K562 (cell line): ENCODE measurements around the gene ARHGEF7. TPM values are rescaled to one million over a fixed set of nuclear protein-coding genes. Genes with fewer than 3 reads are reported as not detected.

Source experiments
- ATAC-seq: fragments of 200-7000 bp; cut with Tn5 transposase; 3 replicates; pipeline ENCODE4 v1.9.1; 2020; ENCODE audit warnings: moderate library complexity
- BruUV-seq: library from RNA; stranded (reverse); fragments of 400-500 nt; replicated peaks from 2 replicates; lab custom pipeline; 2021; lab: Mats Ljungman, UMichigan
- CTCF ChIA-PET: fragments of 300-600 bp; formaldehyde crosslinking; extraction: SDS; loops from one replicate; lab custom pipeline; 2021; ENCODE audit warnings: low intra/inter-chr PET ratio; lab: Yijun Ruan, JAX
- POLR2A ChIA-PET: fragments of 300-600, 350-650 bp; sonication (Branson Sonifier 250); formaldehyde crosslinking; extraction: SDS; loops from one replicate; lab custom pipeline; 2021; ENCODE audit warnings: antibody characterized with exemption, inconsistent platforms; lab: Yijun Ruan, JAX
- DNase-seq, 4 experiments: peaks; one replicate each; pipeline versions ENCODE4 v3.0.0 to v3.0.0-alpha.2; 2011 to 2018; ENCODE audit warnings: low spot score in 3 of 4, mixed read lengths in 3 of 4; ENCODE audit errors: extremely low read depth in 1 of 4
- FAIRE-seq: peaks from 2 replicates; lab custom pipeline; 2011; peaks lifted over from hg19 to GRCh38; lab: Jason Lieb, UNC
- H2AFZ ChIP-seq: 2 replicates; pipeline ENCODE4 v1.6.0; 2011; ENCODE audit warnings: low read depth, low read length, control low read depth, inconsistent platforms
- H3K27ac ChIP-seq: fragments of 200-600 bp; 3 replicates; pipeline ENCODE4 v1.8.0; 2011; ENCODE audit warnings: low read depth, mild to moderate bottlenecking, control low read depth, inconsistent platforms, low read length, moderate library complexity, mixed read lengths; ENCODE audit errors: extremely low read depth
- H3K27me3 ChIP-seq, 2 experiments: fragments of 300-600 bp in 1 of 2; 2 replicates in 1 of 2; 3 replicates in 1 of 2; pipeline versions ENCODE4 v1.6.0 to v1.8.0; 2011; ENCODE audit warnings: inconsistent platforms in 2 of 2, low read length in 2 of 2, mild to moderate bottlenecking in 1 of 2, mixed read lengths in 1 of 2, moderate library complexity in 1 of 2; ENCODE audit not compliant: control insufficient read depth in 2 of 2, insufficient read depth in 2 of 2
- H3K36me3 ChIP-seq: fragments of 300-600 bp; 3 replicates; pipeline ENCODE4 v1.8.0; 2011; ENCODE audit warnings: mild to moderate bottlenecking, low read length, inconsistent platforms; ENCODE audit not compliant: control insufficient read depth, insufficient read depth
- H3K4me1 ChIP-seq, 2 experiments: fragments of 200-600 bp in 1 of 2; replicated peaks in 1 of 2; 2 replicates in 1 of 2; 3 replicates in 1 of 2; pipeline versions ENCODE4 v1.5.1 to v1.8.0; 2011; ENCODE audit warnings: inconsistent platforms in 2 of 2, low read length in 2 of 2, mild to moderate bottlenecking in 1 of 2, mixed read lengths in 1 of 2, moderate library complexity in 1 of 2; ENCODE audit not compliant: control insufficient read depth in 2 of 2, insufficient read depth in 2 of 2
- H3K4me2 ChIP-seq: 2 replicates; pipeline ENCODE4 v1.6.1; 2011; ENCODE audit warnings: low read length, control low read depth, inconsistent platforms, mixed read lengths; ENCODE audit not compliant: insufficient read depth
- H3K4me3 ChIP-seq: fragments of 200-600 bp; sonication (generic), shearing (Covaris generic); 2 replicates; pipeline ENCODE4 v1.5.1; 2016; ENCODE audit warnings: control low read depth, inconsistent platforms
- H3K79me2 ChIP-seq: fragments of 200-600 bp; 3 replicates; pipeline ENCODE4 v1.8.0; 2011; ENCODE audit warnings: low read length, inconsistent platforms; ENCODE audit not compliant: control insufficient read depth, insufficient read depth
- H3K9ac ChIP-seq, 2 experiments: 2 replicates each; pipeline versions ENCODE4 v1.6.0 to v1.6.1; 2011; ENCODE audit warnings: low read depth in 2 of 2, low read length in 2 of 2, control low read depth in 1 of 2, inconsistent platforms in 1 of 2, mild to moderate bottlenecking in 1 of 2, mixed read lengths in 1 of 2; ENCODE audit not compliant: insufficient read depth in 1 of 2
- H3K9me1 ChIP-seq: one replicate; pipeline ENCODE4 v1.6.0; 2011; ENCODE audit warnings: inconsistent platforms, mild to moderate bottlenecking, low read length, moderate library complexity; ENCODE audit not compliant: control insufficient read depth, insufficient read depth
- H3K9me3 ChIP-seq: replicated peaks from 2 replicates; pipeline ENCODE4 v1.5.1; 2011; ENCODE audit warnings: low read depth, low read length, inconsistent platforms; ENCODE audit not compliant: control insufficient read depth, insufficient read depth
- H4K20me1 ChIP-seq: replicated peaks from 2 replicates; pipeline ENCODE4 v1.6.1; 2011; ENCODE audit warnings: low read length, inconsistent platforms, mixed read lengths; ENCODE audit not compliant: control insufficient read depth, insufficient read depth
- FOSL1 ChIP-seq: fragments of 200-800 bp; sonication (Bioruptor generic); conservative IDR thresholded peaks from 2 replicates; pipeline ENCODE4 v1.6.1; 2016; ENCODE audit warnings: missing genetic modification characterization, missing compliant biosample characterization
- HCFC1 ChIP-seq: IDR thresholded peaks from 2 replicates; pipeline ENCODE4 v1.6.1; 2012; ENCODE audit warnings: low read depth, low read length, improper control_type of control experiment
- KDM1A ChIP-seq, 2 experiments: fragments of 450-650 bp; IDR thresholded peaks; 2 replicates each; pipeline ENCODE4 v1.6.1; 2016; ENCODE audit warnings: mild to moderate bottlenecking in 2 of 2
- POLR2A ChIP-seq: fragments of 450-650 bp; conservative IDR thresholded peaks from 2 replicates; pipeline ENCODE4 v1.6.1; 2016
- PYGO2 ChIP-seq: fragments of 450-650 bp; IDR thresholded peaks from 2 replicates; pipeline ENCODE4 v1.6.1; 2016; ENCODE audit warnings: mild to moderate bottlenecking, missing genetic modification characterization, moderate library complexity, missing compliant biosample characterization
- SOX6 ChIP-seq: fragments of 450-650 bp; IDR thresholded peaks from 2 replicates; pipeline ENCODE4 v1.6.1; 2014; ENCODE audit warnings: mild to moderate bottlenecking
- WGBS: fragments of 100-300 bp; shearing (Covaris generic); methylation state at CpG from one replicate; pipeline ENCODE4 v1.1.6; 2016; ENCODE audit warnings: low coverage, mixed read lengths; ENCODE audit not compliant: insufficient coverage; ENCODE audit errors: missing lambda C conversion rate; 5-methylcytosine and 5-hydroxymethylcytosine counted together
- in situ Hi-C: fragments of 300-500 bp; cut with MboI; formaldehyde crosslinking; loops from 4 replicates; pipeline ENCODE4 v1.15.0; 2018; ENCODE audit warnings: inconsistent platforms, mixed read lengths
- intact Hi-C: fragments of 100-400 bp; cut with micrococcal nuclease; formaldehyde crosslinking; loops from 2 replicates; pipeline ENCODE4 v1.14.2; 2022
- polyA plus RNA-seq, 8 experiments: library from polyadenylated mRNA; depleted of rRNA in 4 of 8; stranded (reverse) in 5 of 8; unstranded in 3 of 8; fragments of >200 nt; fragmentation: Nextera tagmentation in 2 of 8; fragmentation: Illumina TruSeq in 1 of 8; extraction: Ambion mirVana in 2 of 8; extraction: Trizol in 1 of 8; gene quantifications; 2 replicates each; pipeline versions ENCODE4 v1.2.1 to v1.2.3, GENCODE V29; 2011 to 2014; ENCODE audit warnings: inconsistent platforms in 1 of 8, missing spikeins in 1 of 8
- total RNA-seq, 7 experiments: library from RNA; depleted of rRNA in 6 of 7; stranded (reverse); fragments of >200 nt in 6 of 7; fragmentation: Illumina TruSeq in 2 of 7; extraction: Trizol in 2 of 7; gene quantifications; 2 replicates each; pipeline versions ENCODE4 v1.2.1 to v1.2.3, GENCODE V29; 2011 to 2021; ENCODE audit warnings: low replicate concordance in 1 of 7
- TF ChIP-seq, protein P1 (sequence below): sonication (generic); formaldehyde crosslinking; IDR thresholded peaks from 2 replicates; pipeline ENCODE4 v1.9.0; 2022; ENCODE audit warnings: mild to moderate bottlenecking, missing genetic modification reagents

The ARHGEF7 gene
- total and polyA plus RNA-seq, 9 of the 15 experiments (the other 6 are each of a cell fraction or from before 2014, with no cell fraction given): 2.1 to 26.8 (median 17.5) TPM

DNA sequence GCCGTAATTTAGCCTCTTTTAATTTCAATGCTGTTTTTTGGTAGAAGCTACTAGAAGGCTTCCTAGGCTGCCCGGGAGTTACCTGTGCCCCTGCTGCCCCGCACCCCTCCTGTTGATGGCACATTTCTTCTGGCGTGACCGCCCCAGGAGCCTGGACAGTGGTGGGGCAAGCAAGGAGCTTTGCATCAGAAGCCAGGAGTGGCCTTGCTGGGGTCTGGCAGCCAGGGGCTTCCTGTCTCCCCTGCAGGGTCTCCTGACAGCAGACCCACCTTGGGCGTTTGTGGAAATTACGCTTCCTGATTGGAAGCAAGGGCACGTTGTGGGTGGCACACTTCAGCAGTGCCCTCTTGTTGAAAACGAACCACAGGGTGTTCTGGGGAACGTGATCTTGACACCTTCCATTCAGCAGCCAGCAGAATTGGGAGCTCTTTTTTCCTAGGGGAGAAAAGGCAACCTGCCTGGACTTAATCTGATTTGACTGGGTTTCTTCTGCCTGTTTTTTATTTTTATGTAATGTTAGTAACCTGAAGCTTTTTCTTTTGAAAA lies 115.3 kb downstream of the ARHGEF7 start:
- Histone ChIP-seq H2AFZ (no peak overlapping the region), H3K9ac (no peak overlapping the region), H3K9me1 (no peaks in the 10 kb centered on the region), H3K27ac (no peak overlapping the region), H4K20me1 (no peaks in the 10 kb centered on the region), H3K36me3 (peaks cover 11% of the 10 kb centered on the region; the same call in 1 of the 3 replicates), H3K4me2 (no peak overlapping the region), H3K9me3 (no peaks in the 10 kb centered on the region), H3K4me1 (no peaks in the 10 kb centered on the region), H3K4me3 (no peak overlapping the region), H3K79me2 (peaks cover 3% of the 10 kb centered on the region; the same call in 1 of the 3 replicates), H3K27me3 (no peaks in the 10 kb centered on the region)
- ChIA-PET CTCF (no interaction called here), POLR2A (interaction anchor here (0.6 kb wide), 1 partner anchor 375 kb away, joined by 4 read pairs; no protein-coding TSS in a partner anchor)
- WGBS: 78% methylated on average over 7 of the region's 10 CpGs
- in situ Hi-C loops: no loop called here
- BruUV-seq: no TSS peak
- intact Hi-C loops: no loop called here
- no peak for TF ChIP-seq PYGO2 (tag)
- no peak for TF ChIP-seq POLR2A
- no peak for TF ChIP-seq HCFC1
- TF ChIP-seq KDM1A (IDR thresholded peaks at IDR 0.05): no peak
- no peak for TF ChIP-seq SOX6
- no peak for TF ChIP-seq FOSL1 (tag)
- TF ChIP-seq, protein P1, sequence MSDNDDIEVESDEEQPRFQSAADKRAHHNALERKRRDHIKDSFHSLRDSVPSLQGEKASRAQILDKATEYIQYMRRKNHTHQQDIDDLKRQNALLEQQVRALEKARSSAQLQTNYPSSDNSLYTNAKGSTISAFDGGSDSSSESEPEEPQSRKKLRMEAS (CRISPR knock-in tag): no peak
- DNase-seq: no peak
- ATAC-seq: no peak
- FAIRE-seq: no peak
